Smooth muscle cell (in vitro differentiated cells): ENCODE data around the gene ERBB2. TPM values are rescaled to one million over a fixed set of nuclear protein-coding genes. Genes with fewer than 3 reads are reported as not detected.

Experiments
- DNase-seq: peaks from one replicate; lab custom pipeline; 2025; ENCODE audit not compliant: unreplicated experiment; lab: John Stamatoyannopoulos, UW
- H2AFZ ChIP-seq: fragments of 200-600 bp; sonication (generic); 2 replicates; pipeline ENCODE4 v1.6.0; 2016; ENCODE audit warnings: antibody characterized with exemption, low read depth, mild to moderate bottlenecking
- H3F3A ChIP-seq: fragments of 200-600 bp; sonication (generic); 2 replicates; pipeline ENCODE4 v1.6.0; 2017; ENCODE audit warnings: antibody characterized with exemption, low read depth
- H3K27ac ChIP-seq: fragments of 200-600 bp; sonication (generic); 2 replicates; pipeline ENCODE4 v1.5.1; 2016; ENCODE audit warnings: low read depth, mild to moderate bottlenecking
- H3K27me3 ChIP-seq: fragments of 200-600 bp; sonication (generic); 2 replicates; pipeline ENCODE4 v1.6.1; 2016; ENCODE audit warnings: low read depth, mild to moderate bottlenecking
- H3K36me3 ChIP-seq: fragments of 200-600 bp; sonication (generic); 2 replicates; pipeline ENCODE4 v1.5.1; 2016; ENCODE audit warnings: low read depth
- H3K4me1 ChIP-seq: fragments of 200-600 bp; sonication (generic); 2 replicates; pipeline ENCODE4 v1.5.1; 2016; ENCODE audit warnings: low read depth
- H3K4me2 ChIP-seq: fragments of 200-600 bp; sonication (generic); 2 replicates; pipeline ENCODE4 v1.6.0; 2016; ENCODE audit warnings: mild to moderate bottlenecking
- H3K4me3 ChIP-seq: fragments of 200-600 bp; sonication (generic); 2 replicates; pipeline ENCODE4 v1.5.1; 2016; ENCODE audit warnings: mild to moderate bottlenecking
- H3K79me2 ChIP-seq: fragments of 200-600 bp; sonication (generic); 2 replicates; pipeline ENCODE4 v1.6.0; 2016; ENCODE audit warnings: low read depth, mild to moderate bottlenecking
- H3K9ac ChIP-seq: fragments of 200-600 bp; sonication (generic); 2 replicates; pipeline ENCODE4 v1.6.0; 2016; ENCODE audit warnings: low read depth
- H3K9me3 ChIP-seq: fragments of 200-600 bp; sonication (generic); replicated peaks from 2 replicates; pipeline ENCODE4 v1.5.1; 2016; ENCODE audit warnings: low read depth
- H4K20me1 ChIP-seq: fragments of 200-600 bp; sonication (generic); 2 replicates; pipeline ENCODE4 v1.6.0; 2016; ENCODE audit warnings: low read depth
- CTCF ChIP-seq: fragments of 200-600 bp; sonication (generic); IDR thresholded peaks from 2 replicates; pipeline ENCODE4 v1.5.1; 2017; ENCODE audit warnings: borderline replicate concordance, mild to moderate bottlenecking, antibody characterized with exemption; ENCODE audit not compliant: insufficient read depth, poor library complexity, severe bottlenecking
- WGBS: methylation state at CpG from one replicate; pipeline ENCODE4 v1.1.7; 2016; ENCODE audit warnings: low lambda C conversion rate; 5-methylcytosine and 5-hydroxymethylcytosine counted together
- polyA plus RNA-seq: library from polyadenylated mRNA; unstranded; fragments of >200 nt; fragmentation: Nextera tagmentation; extraction: Ambion mirVana; gene quantifications from 2 replicates; pipeline ENCODE4 v1.2.1, GENCODE V29; 2016
- total RNA-seq: library from RNA; depleted of rRNA; stranded (reverse); fragments of >200 nt; gene quantifications from 2 replicates; pipeline ENCODE4 v1.2.3, GENCODE V29; 2014

Gene ERBB2
- total and polyA plus RNA-seq, 2 experiments from 2014 or later = 49.4 to 53.6 TPM

GRCh38 chr17:39655105-39655504 lies 44.8 kb upstream of the ERBB2 start:
- Histone ChIP-seq H3K9ac (no peak overlapping the region), H2AFZ (no peak overlapping the region), H3F3A (no peaks in the 10 kb centered on the region), H3K4me3 (no peak overlapping the region), H3K9me3 (no peaks in the 10 kb centered on the region), H3K36me3 (no peaks in the 10 kb centered on the region), H4K20me1 (peaks cover 53% of the 10 kb centered on the region), H3K4me2 (no peak overlapping the region), H3K27me3 (no peaks in the 10 kb centered on the region), H3K4me1 (peaks cover 20% of the 10 kb centered on the region), H3K79me2 (peaks cover 7% of the 10 kb centered on the region), H3K27ac (no peak overlapping the region)
- WGBS = 85% methylated on average over 2 of the region's 2 CpGs
- no peak for TF ChIP-seq CTCF
- DNase-seq = no peak

GRCh38 chr17:39658346-39658745 lies 41.5 kb upstream of the ERBB2 start:
- Histone ChIP-seq H3K9ac (no peak overlapping the region), H3K9me3 (no peaks in the 10 kb centered on the region), H3K27me3 (no peaks in the 10 kb centered on the region), H3K4me3 (no peak overlapping the region), H3K36me3 (no peaks in the 10 kb centered on the region), H3K79me2 (peaks cover 7% of the 10 kb centered on the region), H2AFZ (no peak overlapping the region), H3K27ac (no peak overlapping the region), H3F3A (no peaks in the 10 kb centered on the region), H3K4me2 (no peak overlapping the region), H4K20me1 (peaks cover 35% of the 10 kb centered on the region), H3K4me1 (peaks cover 4% of the 10 kb centered on the region)
- no peak for TF ChIP-seq CTCF
- WGBS = 96% methylated on average over 11 of the region's 11 CpGs
- no peak for DNase-seq

- H3K4me3 ChIP-seq = no peak overlapping the region
- H4K20me1 ChIP-seq = peaks cover 31% of the 10 kb centered on the region
- no peaks in the 10 kb centered on the region for H3K4me1 ChIP-seq
- H3K27me3 ChIP-seq = no peaks in the 10 kb centered on the region
- WGBS = 97% methylated on average over 3 of the region's 3 CpGs
- no peak overlapping the region for H3K27ac ChIP-seq
- no peak overlapping the region for H3K9ac ChIP-seq
- no peak overlapping the region for H3K4me2 ChIP-seq
- DNase-seq = no peak
- peaks cover 5% of the 10 kb centered on the region for H3K79me2 ChIP-seq
- no peaks in the 10 kb centered on the region for H3F3A ChIP-seq
- H3K9me3 ChIP-seq = no peaks in the 10 kb centered on the region
- no peak for TF ChIP-seq CTCF
- H3K36me3 ChIP-seq = no peaks in the 10 kb centered on the region
- H2AFZ ChIP-seq = no peak overlapping the region
Observed at GRCh38 chr17:39658760-39659159, 41.1 kb upstream of the ERBB2 start.

GRCh38 chr17:39659279-39660010 lies 40.4 kb upstream of the ERBB2 start:
- Histone ChIP-seq H3K79me2 (no peaks in the 10 kb centered on the region), H3K4me2 (no peak overlapping the region), H3K4me1 (no peaks in the 10 kb centered on the region), H3K9me3 (no peaks in the 10 kb centered on the region), H3K4me3 (no peak overlapping the region), H3F3A (no peaks in the 10 kb centered on the region), H3K9ac (no peak overlapping the region), H3K27ac (no peak overlapping the region), H2AFZ (no peak overlapping the region), H3K36me3 (no peaks in the 10 kb centered on the region), H4K20me1 (peaks cover 24% of the 10 kb centered on the region), H3K27me3 (no peaks in the 10 kb centered on the region)
- no peak for TF ChIP-seq CTCF
- DNase-seq = no peak
- 87% methylated on average over 15 of the region's 15 CpGs for WGBS
